OCI-LY3 (cell line): Measurements from ENCODE around the gene LGALS3.

Experiments used
- EZH2phosphoT487 ChIP-seq: fragments of 200-600 bp; shearing (Covaris generic); IDR thresholded peaks from 2 replicates; pipeline ENCODE4 v1.6.1; 2018; ENCODE audit warnings: antibody characterized with exemption, mixed run types, low read depth
- TF ChIP-seq, protein P1 (sequence below): fragments of 200-600, 300-600 bp; sonication (generic); IDR thresholded peaks from 2 replicates; pipeline ENCODE4 v1.5.1; 2014; ENCODE audit warnings: antibody characterized with exemption, low read length, low read depth

DNA sequence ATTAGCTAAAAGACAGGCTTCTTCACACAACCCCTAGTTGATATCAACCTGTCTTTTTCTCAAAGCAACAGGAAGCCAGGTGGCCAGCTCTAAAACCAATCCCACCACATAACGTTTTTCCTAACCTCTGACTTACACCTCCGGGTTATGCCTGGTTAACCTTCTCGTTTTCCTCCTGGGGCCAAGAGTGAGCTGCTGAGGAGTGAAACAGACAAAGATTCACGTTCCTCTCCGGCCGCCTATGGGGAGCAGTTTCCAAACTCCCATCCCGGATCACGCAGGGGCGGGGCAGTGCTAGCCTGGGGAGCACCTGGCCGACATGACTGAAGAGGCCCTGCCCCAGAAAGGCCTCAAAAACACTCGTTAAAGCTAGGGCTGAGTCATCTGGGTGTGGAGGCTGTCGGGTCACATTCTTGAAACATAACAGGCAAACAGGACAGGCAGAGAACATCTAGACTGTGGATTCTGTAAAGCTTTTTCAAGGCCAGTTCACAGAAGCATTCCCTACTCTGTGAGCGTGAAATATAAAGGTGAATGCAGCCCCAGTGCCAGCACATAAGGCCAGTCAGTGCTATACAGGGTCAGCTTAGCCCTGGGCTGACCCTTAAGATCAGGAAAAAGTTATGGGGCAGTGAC lies 25.9 kb upstream of the LGALS3 start:
- TF ChIP-seq, protein P1, sequence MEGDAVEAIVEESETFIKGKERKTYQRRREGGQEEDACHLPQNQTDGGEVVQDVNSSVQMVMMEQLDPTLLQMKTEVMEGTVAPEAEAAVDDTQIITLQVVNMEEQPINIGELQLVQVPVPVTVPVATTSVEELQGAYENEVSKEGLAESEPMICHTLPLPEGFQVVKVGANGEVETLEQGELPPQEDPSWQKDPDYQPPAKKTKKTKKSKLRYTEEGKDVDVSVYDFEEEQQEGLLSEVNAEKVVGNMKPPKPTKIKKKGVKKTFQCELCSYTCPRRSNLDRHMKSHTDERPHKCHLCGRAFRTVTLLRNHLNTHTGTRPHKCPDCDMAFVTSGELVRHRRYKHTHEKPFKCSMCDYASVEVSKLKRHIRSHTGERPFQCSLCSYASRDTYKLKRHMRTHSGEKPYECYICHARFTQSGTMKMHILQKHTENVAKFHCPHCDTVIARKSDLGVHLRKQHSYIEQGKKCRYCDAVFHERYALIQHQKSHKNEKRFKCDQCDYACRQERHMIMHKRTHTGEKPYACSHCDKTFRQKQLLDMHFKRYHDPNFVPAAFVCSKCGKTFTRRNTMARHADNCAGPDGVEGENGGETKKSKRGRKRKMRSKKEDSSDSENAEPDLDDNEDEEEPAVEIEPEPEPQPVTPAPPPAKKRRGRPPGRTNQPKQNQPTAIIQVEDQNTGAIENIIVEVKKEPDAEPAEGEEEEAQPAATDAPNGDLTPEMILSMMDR, result no peak
- TF ChIP-seq EZH2phosphoT487, result no peak
